DMS 273 treated with DMSO at 0.1 percent for 48 hours (cell line): ENCODE results near the gene CBARP.

Experiments
- DNase-seq: peaks from one replicate; lab custom pipeline; 2025; lab: John Stamatoyannopoulos, UW

CBARP gene

DNA sequence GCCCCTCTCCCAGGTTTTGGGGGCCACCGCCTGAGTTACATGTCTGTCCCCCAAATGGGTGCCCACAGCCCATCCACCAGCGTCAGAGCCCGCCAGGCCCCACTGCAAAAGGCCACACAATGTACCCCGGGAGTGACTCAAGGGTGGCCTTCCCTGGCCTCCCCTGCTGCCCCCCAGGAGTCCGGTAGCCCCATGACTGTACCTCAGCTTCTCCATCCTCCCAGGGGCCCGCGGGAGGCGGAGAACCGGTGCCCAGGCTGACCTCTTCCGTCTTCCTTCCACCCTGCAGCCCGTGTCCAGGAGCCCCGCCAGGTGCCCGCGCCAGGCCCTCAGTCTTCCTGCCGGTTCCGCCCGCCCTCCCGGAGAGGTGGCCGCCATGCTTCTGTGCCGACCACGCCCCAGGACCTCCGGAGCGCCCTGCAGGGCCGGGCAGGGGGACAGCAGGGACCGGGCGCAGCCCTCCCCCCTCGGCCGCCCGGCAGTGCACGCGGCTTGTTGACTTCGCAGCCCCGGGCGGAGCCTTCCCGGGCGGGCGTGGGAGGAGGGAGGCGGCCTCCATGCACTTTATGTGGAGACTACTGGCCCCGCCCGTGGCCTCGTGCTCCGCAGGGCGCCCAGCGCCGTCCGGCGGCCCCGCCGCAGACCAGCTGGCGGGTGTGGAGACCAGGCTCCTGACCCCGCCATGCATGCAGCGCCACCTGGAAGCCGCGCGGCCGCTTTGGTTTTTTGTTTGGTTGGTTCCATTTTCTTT is 10.3 kb downstream of the CBARP start:
- DNase-seq = no peak

- DNase-seq = no peak
Measured at GRCh38 chr19:1226522-1227303, 11.1 kb downstream of the CBARP start.

DNA sequence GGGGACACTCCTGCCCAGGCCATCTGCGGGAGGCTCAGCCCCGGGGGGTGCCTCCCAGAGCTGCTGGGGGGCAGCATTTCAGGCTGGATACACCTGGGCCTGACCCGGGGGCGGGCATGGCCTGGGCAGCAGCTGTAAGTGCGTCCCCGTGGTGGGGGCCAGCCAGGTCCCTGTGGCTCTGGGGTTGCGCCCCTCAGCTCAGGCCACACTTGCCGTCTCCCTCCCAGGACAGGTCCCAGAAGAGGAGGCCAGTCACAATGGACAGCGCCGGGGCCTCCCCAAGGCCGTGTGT is 11.6 kb downstream of the CBARP start:
- DNase-seq = no peak

DNA sequence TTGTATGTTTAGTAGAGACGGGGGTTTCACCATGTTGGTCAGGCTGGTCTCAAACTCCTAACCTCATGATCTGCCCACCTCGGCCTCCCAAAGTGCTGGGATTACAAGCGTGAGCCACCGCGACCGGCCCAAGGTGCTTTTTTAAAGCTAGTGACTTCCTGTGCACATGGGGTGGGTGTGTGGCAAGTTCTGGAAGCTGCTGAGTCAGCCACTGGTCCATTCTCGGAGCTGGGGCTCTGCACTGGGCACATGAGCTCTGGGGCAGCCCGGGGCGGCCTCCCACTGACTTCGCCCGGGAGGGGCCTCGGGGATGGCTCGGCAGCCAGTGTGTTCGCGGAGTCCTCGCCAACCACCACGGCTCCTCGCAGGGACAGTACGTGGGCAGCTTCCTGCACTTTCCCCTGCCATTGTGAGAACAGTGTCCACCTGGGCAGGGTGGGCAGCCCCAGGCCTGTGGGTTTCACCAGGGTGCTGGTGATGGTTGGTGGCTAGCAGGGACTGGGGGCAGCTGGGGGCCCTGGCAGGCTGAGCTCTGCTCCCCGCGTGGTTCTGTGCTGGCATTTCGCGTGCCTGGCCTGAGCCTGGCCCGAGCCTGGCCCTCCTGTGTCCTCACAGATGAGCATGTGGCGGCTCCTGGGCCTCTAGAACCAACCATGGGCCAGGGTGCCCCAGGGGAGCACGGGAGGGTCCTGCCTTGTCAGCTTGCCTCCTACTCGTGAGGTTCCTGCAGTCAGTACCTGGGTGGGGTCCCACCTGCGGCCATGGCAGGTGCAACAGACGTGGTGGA is 12.2 kb downstream of the CBARP start:
- DNase-seq = no peak

DNA sequence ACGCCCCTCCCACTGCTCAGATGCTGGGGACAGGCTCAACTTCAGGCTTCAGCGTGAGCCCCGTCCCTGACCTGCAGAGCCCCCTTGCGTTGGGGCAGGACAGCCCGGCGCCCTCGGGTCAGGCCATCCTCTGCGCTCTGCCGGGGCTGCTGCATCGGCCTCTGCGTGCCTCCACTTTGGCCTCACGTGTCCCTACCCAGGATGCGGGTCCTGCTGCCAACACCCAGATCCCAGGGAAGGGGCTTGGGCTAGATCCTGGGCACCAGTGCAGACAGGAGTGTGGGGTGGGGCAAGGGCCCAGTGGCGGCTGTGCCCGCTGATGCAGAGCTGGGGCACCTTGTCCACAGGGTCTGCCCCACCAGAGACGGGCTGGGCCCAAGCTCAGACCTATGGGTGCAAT is 13.0 kb downstream of the CBARP start:
- DNase-seq = no peak

GRCh38 chr19:1224047-1224825 is 13.6 kb downstream of the CBARP start:
- DNase-seq = no peak

DNA sequence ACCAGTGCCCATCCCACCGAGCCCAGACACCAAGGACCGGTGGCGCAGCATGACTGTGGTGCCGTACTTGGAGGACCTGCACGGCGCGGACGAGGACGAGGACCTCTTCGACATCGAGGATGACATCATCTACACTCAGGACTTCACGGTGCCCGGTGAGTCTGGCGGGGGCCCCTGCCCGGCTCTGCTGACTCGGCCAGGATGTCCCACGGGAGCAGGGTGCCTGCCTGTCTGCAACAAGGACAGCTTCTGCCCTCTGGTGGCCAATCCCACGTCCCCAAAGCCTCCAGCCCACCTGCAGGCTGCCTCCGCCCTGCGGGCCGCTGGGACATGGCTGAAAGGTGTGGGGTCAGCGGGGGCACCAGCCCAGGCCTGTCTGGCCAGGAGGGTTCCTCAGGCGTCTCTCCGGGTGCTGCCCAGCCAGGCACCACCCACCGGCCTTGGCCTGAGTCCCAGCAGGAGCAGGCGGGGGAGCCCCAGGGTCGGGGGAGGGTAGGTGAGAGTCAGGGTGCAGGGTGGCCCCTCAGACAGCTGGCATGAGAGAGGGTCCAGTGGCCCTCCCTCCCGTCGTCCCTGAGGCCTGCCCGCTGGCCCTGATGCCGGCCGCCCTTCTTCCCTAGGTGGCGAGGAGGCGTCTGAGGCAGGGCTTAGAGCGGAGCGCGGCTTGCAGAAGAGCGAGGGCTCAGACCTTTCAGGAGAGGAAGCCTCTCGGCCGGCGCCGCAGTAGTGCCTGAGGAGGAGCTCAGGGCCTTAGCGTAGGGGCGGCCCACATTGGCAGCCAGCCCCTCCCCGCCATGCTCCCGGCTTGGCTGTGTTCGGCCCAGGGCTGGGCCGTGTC is 14.6 kb downstream of the CBARP start:
- DNase-seq = no peak

DNA sequence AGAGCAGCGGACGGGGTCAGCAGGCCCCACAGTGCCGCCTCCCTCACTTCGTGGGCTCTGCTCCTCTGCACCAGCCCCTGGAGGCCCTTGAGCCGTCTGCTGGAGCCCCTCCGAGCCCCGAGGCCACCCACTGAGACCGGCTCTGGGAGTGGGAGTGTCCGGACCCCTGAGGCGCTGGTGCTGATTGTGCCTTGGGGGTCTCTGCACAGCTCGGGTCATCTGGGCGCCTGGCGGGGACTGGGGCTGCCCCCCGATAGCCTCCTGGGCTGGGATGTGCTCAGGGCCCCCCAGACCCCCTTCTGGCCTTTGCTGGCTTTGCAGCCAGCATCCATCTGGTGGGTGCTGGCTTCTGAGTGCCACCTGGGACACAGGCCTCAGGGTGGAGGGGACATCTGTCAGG is 15.4 kb downstream of the CBARP start:
- no peak for DNase-seq

DNA sequence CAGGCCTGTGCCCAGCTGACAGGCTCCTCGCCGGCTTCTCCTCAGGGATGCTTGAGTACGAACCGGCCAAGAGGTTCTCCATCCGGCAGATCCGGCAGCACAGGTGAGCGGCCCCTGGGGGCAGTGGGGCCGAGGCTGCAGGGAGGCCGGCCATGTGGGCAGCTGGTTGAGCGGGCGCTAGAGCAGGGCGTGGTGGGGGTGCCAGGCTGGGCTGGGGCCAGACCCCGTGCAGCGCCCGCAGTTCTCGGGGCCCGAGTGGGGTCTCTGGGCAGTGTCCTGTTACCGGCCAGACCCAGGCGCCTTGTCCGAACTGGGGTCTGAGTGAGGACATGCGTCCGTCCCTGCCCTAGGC is 15.9 kb downstream of the CBARP start:
- DNase-seq = no peak

- no peak for DNase-seq
Measured at GRCh38 chr19:1220976-1221903, 16.6 kb downstream of the CBARP start.

DNA sequence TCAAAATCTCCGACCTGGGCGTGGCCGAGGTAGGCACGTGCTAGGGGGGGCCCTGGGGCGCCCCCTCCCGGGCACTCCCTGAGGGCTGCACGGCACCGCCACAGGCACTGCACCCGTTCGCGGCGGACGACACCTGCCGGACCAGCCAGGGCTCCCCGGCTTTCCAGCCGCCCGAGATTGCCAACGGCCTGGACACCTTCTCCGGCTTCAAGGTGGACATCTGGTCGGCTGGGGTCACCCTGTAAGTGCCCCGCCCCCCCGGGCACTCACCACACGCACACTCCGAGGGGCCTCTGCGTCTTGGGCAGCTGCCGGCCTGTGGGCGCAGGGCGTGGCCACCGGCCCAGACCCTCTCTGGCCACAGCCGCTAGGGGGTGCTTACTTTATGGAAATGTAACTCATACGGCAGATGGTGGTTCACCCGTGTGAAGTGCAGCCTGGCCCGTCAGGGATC is 17.3 kb downstream of the CBARP start:
- peak; percentile 26 for DNase-seq

- DNase-seq = no peak
Measured at GRCh38 chr19:1219786-1220476, 17.9 kb downstream of the CBARP start.

- DNase-seq = no peak
Measured at GRCh38 chr19:1218751-1219567, 18.8 kb downstream of the CBARP start.

GRCh38 chr19:1217366-1217765 is 20.4 kb downstream of the CBARP start:
- DNase-seq = no peak

DNA sequence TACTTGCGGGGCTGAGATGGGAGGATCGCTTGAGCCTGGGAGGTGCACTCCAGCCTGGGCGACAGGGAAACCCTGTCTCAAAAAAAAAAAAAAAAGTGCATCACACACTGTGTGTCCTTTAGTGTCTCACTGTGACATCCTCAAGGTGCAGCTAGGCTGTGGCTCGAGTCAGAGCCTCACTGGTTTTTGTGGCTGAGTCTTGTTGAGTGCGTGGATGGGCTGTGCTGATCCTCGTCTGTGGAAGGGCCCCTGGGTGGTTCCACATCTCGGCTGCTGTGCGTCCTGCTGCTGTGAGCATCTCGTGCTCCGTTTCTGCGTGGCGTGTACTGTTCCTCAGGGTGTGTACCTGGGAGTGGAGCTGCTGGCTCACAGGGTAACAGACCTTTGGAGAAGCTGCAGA is 21.0 kb downstream of the CBARP start:
- DNase-seq = no peak

- no peak for DNase-seq
Measured at GRCh38 chr19:1214862-1215731, 22.7 kb downstream of the CBARP start.

- no peak for DNase-seq
Measured at GRCh38 chr19:1214299-1214861, 23.4 kb downstream of the CBARP start.
